Choroid plexus epithelial cell (primary cell): Measurements from ENCODE around the gene RIBC2.
A peak's percentile ranks its signal among the peaks of the same experiment; 100 is the strongest.

Source experiments
- DNase-seq: peaks from one replicate; pipeline ENCODE4 v3.0.0-alpha.2; 2010; ENCODE audit warnings: low read depth
- H3K4me3 ChIP-seq: 2 replicates; pipeline ENCODE4 v1.5.1; 2011; ENCODE audit warnings: low read depth, mild to moderate bottlenecking, control low read depth, low read length, moderate library complexity
- CTCF ChIP-seq: conservative IDR thresholded peaks from 2 replicates; pipeline ENCODE4 v1.5.1; 2011; ENCODE audit warnings: low read depth, mild to moderate bottlenecking, control low read depth, inconsistent platforms, low read length, moderate library complexity

Gene RIBC2

GRCh38 chr22:45473626-45474237 lies 60.2 kb downstream of the RIBC2 start:
- H3K4me3 ChIP-seq, result no peak overlapping the region
- peak; percentile 32 for DNase-seq
- no peak for TF ChIP-seq CTCF

- H3K4me3 ChIP-seq, result no peak overlapping the region
- no peak for TF ChIP-seq CTCF
- DNase-seq, result peak; percentile 51
These were observed 61.7 kb downstream of the RIBC2 start for GRCh38 chr22:45475063-45475747.

- TF ChIP-seq CTCF, result no peak
- DNase-seq, result no peak
- H3K4me3 ChIP-seq, result no peak overlapping the region
These were observed 62.5 kb downstream of the RIBC2 start for GRCh38 chr22:45475851-45476514.

GRCh38 chr22:45476814-45477213 lies 63.3 kb downstream of the RIBC2 start:
- TF ChIP-seq CTCF, result no peak
- no peak for DNase-seq
- H3K4me3 ChIP-seq, result no peak overlapping the region

GRCh38 chr22:45477366-45478107 lies 64.0 kb downstream of the RIBC2 start:
- no peak for TF ChIP-seq CTCF
- H3K4me3 ChIP-seq, result no peak overlapping the region
- peak; percentile 40 for DNase-seq

- no peak overlapping the region for H3K4me3 ChIP-seq
- TF ChIP-seq CTCF, result no peak
- DNase-seq, result peak; percentile 87
These were observed 64.7 kb downstream of the RIBC2 start for GRCh38 chr22:45478108-45478771.
